Measurements from ENCODE around the gene GSE1. TPM values are rescaled to one million over a fixed set of nuclear protein-coding genes. Genes with fewer than 3 reads are reported as not detected.

The GSE1 gene
- total RNA-seq, 4 donors from 2014 or later: 45.1 to 89.3 (median 71.3) TPM

GRCh38 chr16:85615014-85615851 lies 2.1 kb downstream of the GSE1 start:
- ATAC-seq: no peak
- in situ Hi-C loops (cut with MboI; ENCODE audit: low sequenced_read_pairs in 4 of 4): no loop called here

GRCh38 chr16:85615852-85616606 lies 2.9 kb downstream of the GSE1 start:
- in situ Hi-C loops (cut with MboI; ENCODE audit: low sequenced_read_pairs in 4 of 4): no loop called here
- H3K27ac ChIP-seq: peak overlapping the region; percentile 91 to 99 (median 95)
- H3K9me3 ChIP-seq: no peaks in the 10 kb centered on the region
- peak in 1 of 2 donors; percentile 14 for ATAC-seq
- intact Hi-C loops (cut with DNase I; ENCODE audit: low total_unique reads): no loop called here
- no peaks in the 10 kb centered on the region for H3K27me3 ChIP-seq
- TF ChIP-seq CTCF (IDR thresholded peaks at IDR 0.05 in 4 of 5, conservative IDR thresholded peaks at IDR 0.05 in 1 of 5): peak; percentile 72 to 93 (median 82)
- TF ChIP-seq POLR2A (IDR thresholded peaks at IDR 0.05): no peak
- peak; percentile 48 to 76 for DNase-seq
- no peaks in the 10 kb centered on the region for H3K36me3 ChIP-seq
- peaks cover 38 to 40% of the 10 kb centered on the region in 2 donors for H3K4me1 ChIP-seq
- H3K4me3 ChIP-seq: peak overlapping the region in 3 of 4 donors; percentile 8 to 12 (median 8)

More at GRCh38 chr16:85615014-85615851, 2.1 kb downstream of the GSE1 start:
- Histone ChIP-seq H3K4me1 (peaks cover 44 to 48% of the 10 kb centered on the region in 2 donors), H3K9me3 (no peaks in the 10 kb centered on the region), H3K4me3 (peak overlapping the region in 3 of 4 donors; percentile 12 to 91 (median 66)), H3K36me3 (no peaks in the 10 kb centered on the region), H3K27ac (peak overlapping the region; percentile 91 to 99 (median 95)), H3K27me3 (no peaks in the 10 kb centered on the region)
- peak in 1 of 2 donors; percentile 50 for DNase-seq
- intact Hi-C loops (cut with DNase I; ENCODE audit: low total_unique reads): no loop called here
- no peak for TF ChIP-seq CTCF (IDR thresholded peaks at IDR 0.05 in 4 of 5, conservative IDR thresholded peaks at IDR 0.05 in 1 of 5)
- TF ChIP-seq POLR2A (IDR thresholded peaks at IDR 0.05): no peak

- no peaks in the 10 kb centered on the region for H3K9me3 ChIP-seq
- H3K27me3 ChIP-seq: no peaks in the 10 kb centered on the region
- peak overlapping the region in 3 of 4 donors; percentile 5 to 8 (median 8) for H3K4me3 ChIP-seq
- peaks cover 40 to 43% of the 10 kb centered on the region in 2 donors for H3K4me1 ChIP-seq
- H3K36me3 ChIP-seq: no peaks in the 10 kb centered on the region
- H3K27ac ChIP-seq: peak overlapping the region; percentile 91 to 99 (median 95)
- DNase-seq (peak in 1 of 2 donors; percentile 56), ATAC-seq (no peak)
- in situ Hi-C loops (cut with MboI; ENCODE audit: low sequenced_read_pairs in 4 of 4): no loop called here
- peak in 1 of 2 donors; percentile 21 for TF ChIP-seq POLR2A (IDR thresholded peaks at IDR 0.05)
- no peak for TF ChIP-seq CTCF (IDR thresholded peaks at IDR 0.05 in 4 of 5, conservative IDR thresholded peaks at IDR 0.05 in 1 of 5)
- intact Hi-C loops (cut with DNase I; ENCODE audit: low total_unique reads): no loop called here
Measured at GRCh38 chr16:85616607-85617321, 3.6 kb downstream of the GSE1 start.

- ATAC-seq (no peak), DNase-seq (no peak)
- Histone ChIP-seq H3K27me3 (no peaks in the 10 kb centered on the region), H3K9me3 (no peaks in the 10 kb centered on the region), H3K36me3 (no peaks in the 10 kb centered on the region), H3K4me1 (peaks cover 34 to 46% of the 10 kb centered on the region in 2 donors), H3K27ac (no peak overlapping the region), H3K4me3 (no peak overlapping the region)
- in situ Hi-C loops (cut with MboI; ENCODE audit: low sequenced_read_pairs in 4 of 4) (no loop called here), intact Hi-C loops (cut with DNase I; ENCODE audit: low total_unique reads) (no loop called here)
- TF ChIP-seq POLR2A (IDR thresholded peaks at IDR 0.05) (no peak), CTCF (IDR thresholded peaks at IDR 0.05 in 4 of 5, conservative IDR thresholded peaks at IDR 0.05 in 1 of 5) (no peak)
Measured at GRCh38 chr16:85617948-85618347, 4.8 kb downstream of the GSE1 start.

Data from gastrocnemius medialis (tissue), 4 donors.